Muscle layer of colon (tissue), 2 donors: ENCODE data around the gene TCF21.
A peak's percentile ranks its signal among the peaks of the same experiment; 100 is the strongest.

ENCODE experiments used
- H3K27ac ChIP-seq: one replicate; pipeline ENCODE4 v1.7.0; 2013; ENCODE audit warnings: low read depth, mild to moderate bottlenecking, low read length, moderate library complexity
- H3K27me3 ChIP-seq, 2 donors: one replicate each; pipeline ENCODE4 v1.7.0; 2013; ENCODE audit warnings: low read length in 2 of 2, mild to moderate bottlenecking in 2 of 2; ENCODE audit not compliant: insufficient read depth in 2 of 2, control insufficient read depth in 1 of 2
- H3K36me3 ChIP-seq: one replicate; pipeline ENCODE4 v1.7.0; 2013; ENCODE audit warnings: mild to moderate bottlenecking, low read length; ENCODE audit not compliant: insufficient read depth
- H3K4me1 ChIP-seq: one replicate; pipeline ENCODE4 v1.7.0; 2013; ENCODE audit warnings: mild to moderate bottlenecking, low read length; ENCODE audit not compliant: insufficient read depth
- H3K4me3 ChIP-seq, 2 donors: one replicate each; pipeline ENCODE4 v1.7.0; 2013; ENCODE audit warnings: low read length in 2 of 2, low read depth in 1 of 2, mild to moderate bottlenecking in 1 of 2, moderate library complexity in 1 of 2
- H3K9ac ChIP-seq: one replicate; pipeline ENCODE4 v1.7.0; 2013; ENCODE audit warnings: low read length
- H3K9me3 ChIP-seq: one replicate; pipeline ENCODE4 v1.7.0; 2013; ENCODE audit warnings: mild to moderate bottlenecking, low read length
- donor health status: abdominal sarcoma.
- donor health status: Adenocarcinoma of cecum.

Gene TCF21

DNA sequence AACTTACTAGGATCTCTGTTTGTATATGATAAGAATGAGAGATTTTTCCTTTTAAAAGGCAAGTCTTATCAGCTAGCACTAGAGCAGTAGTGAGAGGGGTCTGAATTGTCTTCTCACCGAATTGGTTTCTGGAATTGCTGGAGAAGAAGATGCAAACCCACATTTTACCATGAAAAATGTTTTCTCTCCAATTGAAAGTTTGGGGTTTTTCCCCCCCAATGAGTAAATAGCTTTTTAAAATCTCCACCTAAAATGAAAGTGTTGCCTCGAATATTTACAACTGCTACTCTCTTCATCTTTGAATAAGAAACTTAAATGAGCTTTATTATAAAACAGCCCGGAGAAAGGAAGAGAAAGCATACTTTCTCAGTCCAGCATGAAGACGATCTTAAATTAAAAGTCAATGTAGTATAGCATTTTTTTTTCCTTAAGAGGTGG lies 1.8 kb downstream of the TCF21 start:
- no peak overlapping the region for H3K9ac ChIP-seq
- peaks cover 48 to 68% of the 10 kb centered on the region in 2 donors for H3K27me3 ChIP-seq
- peaks cover 19% of the 10 kb centered on the region for H3K4me1 ChIP-seq
- H3K4me3 ChIP-seq: peak overlapping the region; percentile 31 to 75
- peak overlapping the region; percentile 48 for H3K27ac ChIP-seq
- no peaks in the 10 kb centered on the region for H3K9me3 ChIP-seq
- no peaks in the 10 kb centered on the region for H3K36me3 ChIP-seq

- Histone ChIP-seq H3K4me1 (peaks cover 25% of the 10 kb centered on the region), H3K27me3 (peaks cover 48 to 74% of the 10 kb centered on the region in 2 donors), H3K9me3 (no peaks in the 10 kb centered on the region), H3K9ac (no peak overlapping the region), H3K4me3 (peak overlapping the region; percentile 31 to 75), H3K36me3 (no peaks in the 10 kb centered on the region), H3K27ac (peak overlapping the region; percentile 48)
Observed at GRCh38 chr6:133891149-133891926, 2.4 kb downstream of the TCF21 start.

GRCh38 chr6:133891927-133892812 lies 3.3 kb downstream of the TCF21 start:
- Histone ChIP-seq H3K4me3 (peak overlapping the region; percentile 28 to 75), H3K9ac (no peak overlapping the region), H3K9me3 (no peaks in the 10 kb centered on the region), H3K27ac (no peak overlapping the region), H3K36me3 (no peaks in the 10 kb centered on the region), H3K4me1 (peaks cover 25% of the 10 kb centered on the region), H3K27me3 (peaks cover 48 to 74% of the 10 kb centered on the region in 2 donors)

DNA sequence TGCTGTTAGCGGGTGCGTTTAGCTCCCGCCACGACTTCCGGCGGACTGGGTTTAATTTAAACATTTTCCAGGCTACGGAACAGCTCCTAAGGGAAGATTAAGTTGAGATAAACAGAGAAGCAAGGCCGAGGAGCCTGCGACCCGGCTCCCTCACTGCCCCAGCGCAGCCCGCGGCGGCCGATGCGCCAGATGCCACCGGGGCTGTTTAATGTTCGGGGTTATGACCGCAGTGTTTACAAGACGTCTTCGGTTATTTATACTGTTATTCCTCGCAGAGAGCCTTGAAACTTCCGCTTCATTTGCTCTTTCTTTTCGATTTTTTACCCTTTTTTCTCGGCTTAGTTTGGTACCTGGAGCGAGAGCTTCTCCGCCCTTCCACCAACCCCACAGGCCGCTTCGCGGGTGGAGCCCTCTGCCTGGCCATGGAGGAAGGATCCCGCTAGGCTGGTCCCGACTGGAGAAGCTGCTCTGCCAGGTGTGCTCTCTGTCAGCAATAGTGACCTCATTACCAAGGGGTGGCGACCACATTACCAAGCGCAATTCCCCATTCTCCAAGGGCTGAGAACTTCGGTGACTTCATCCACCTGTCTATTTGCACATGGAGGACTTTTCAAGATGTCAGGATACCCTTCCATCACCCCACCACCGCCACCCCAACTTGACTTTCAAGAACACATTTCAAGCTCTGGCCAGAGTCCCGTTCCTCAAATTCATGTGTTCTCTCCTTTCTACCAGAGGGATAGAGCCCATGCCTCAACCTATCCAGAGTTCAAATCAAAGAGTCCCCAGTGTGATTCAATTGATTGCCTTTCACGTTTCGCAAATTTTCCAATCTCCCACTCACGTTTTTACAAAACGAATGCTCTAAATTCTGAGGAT lies 4.1 kb downstream of the TCF21 start:
- H3K27me3 ChIP-seq: peaks cover 53 to 74% of the 10 kb centered on the region in 2 donors
- peaks cover 25% of the 10 kb centered on the region for H3K4me1 ChIP-seq
- peak overlapping the region; percentile 48 for H3K27ac ChIP-seq
- no peaks in the 10 kb centered on the region for H3K36me3 ChIP-seq
- H3K9me3 ChIP-seq: no peaks in the 10 kb centered on the region
- H3K9ac ChIP-seq: no peak overlapping the region
- H3K4me3 ChIP-seq: peak overlapping the region; percentile 22 to 28

DNA sequence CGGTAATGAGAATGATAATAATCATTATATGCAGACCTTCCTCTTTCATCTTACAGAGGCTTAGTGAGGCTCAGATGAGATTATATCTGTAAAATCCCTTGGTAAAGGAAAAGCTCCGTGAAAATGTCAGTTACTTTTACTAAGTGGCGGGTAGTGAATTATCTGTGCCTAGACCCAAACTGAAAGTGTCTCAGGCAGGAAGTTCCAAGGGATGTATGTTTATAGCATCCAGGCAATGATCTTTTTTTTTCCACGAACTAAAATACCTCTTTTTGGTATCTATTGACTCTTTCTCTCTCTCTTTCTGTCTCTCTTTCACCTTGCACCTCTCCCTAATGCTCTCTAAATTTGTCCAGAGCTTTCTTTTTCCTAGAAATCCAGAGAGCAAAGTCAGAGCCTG lies 5.0 kb downstream of the TCF21 start:
- H3K4me3 ChIP-seq: peak overlapping the region in 1 of 2 donors; percentile 2
- peaks cover 25% of the 10 kb centered on the region for H3K4me1 ChIP-seq
- H3K36me3 ChIP-seq: no peaks in the 10 kb centered on the region
- H3K27me3 ChIP-seq: peaks cover 49 to 76% of the 10 kb centered on the region in 2 donors
- no peak overlapping the region for H3K9ac ChIP-seq
- peak overlapping the region; percentile 48 for H3K27ac ChIP-seq
- no peaks in the 10 kb centered on the region for H3K9me3 ChIP-seq

DNA sequence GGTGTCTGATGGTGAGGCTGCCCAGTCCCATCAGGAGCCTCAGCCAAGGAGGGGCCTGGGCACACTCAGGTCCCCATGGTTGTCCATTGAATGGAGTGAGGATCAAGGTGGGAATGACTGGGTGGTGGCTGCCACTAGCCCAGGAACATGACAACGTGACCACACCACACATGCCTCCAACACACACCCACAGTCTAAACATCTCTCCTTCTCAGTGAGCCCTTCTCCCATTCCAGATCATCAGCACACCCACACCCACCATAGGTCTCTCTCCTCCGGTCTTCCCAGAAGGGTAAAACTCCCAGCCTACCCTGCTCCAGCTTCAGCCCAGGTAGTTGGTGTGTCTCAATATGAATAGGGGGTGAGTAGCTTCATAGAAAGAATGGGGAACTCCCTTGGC lies 5.5 kb downstream of the TCF21 start:
- H3K9me3 ChIP-seq: no peaks in the 10 kb centered on the region
- peaks cover 25% of the 10 kb centered on the region for H3K4me1 ChIP-seq
- peak overlapping the region; percentile 48 for H3K27ac ChIP-seq
- H3K4me3 ChIP-seq: peak overlapping the region in 1 of 2 donors; percentile 2
- H3K36me3 ChIP-seq: no peaks in the 10 kb centered on the region
- peaks cover 45 to 72% of the 10 kb centered on the region in 2 donors for H3K27me3 ChIP-seq
- H3K9ac ChIP-seq: no peak overlapping the region

- peak overlapping the region; percentile 41 for H3K27ac ChIP-seq
- peaks cover 25% of the 10 kb centered on the region for H3K4me1 ChIP-seq
- no peaks in the 10 kb centered on the region for H3K9me3 ChIP-seq
- no peak overlapping the region for H3K9ac ChIP-seq
- no peak overlapping the region for H3K4me3 ChIP-seq
- no peaks in the 10 kb centered on the region for H3K36me3 ChIP-seq
- H3K27me3 ChIP-seq: peaks cover 42 to 67% of the 10 kb centered on the region in 2 donors
Observed at GRCh38 chr6:133894795-133895358, 6.0 kb downstream of the TCF21 start.

DNA sequence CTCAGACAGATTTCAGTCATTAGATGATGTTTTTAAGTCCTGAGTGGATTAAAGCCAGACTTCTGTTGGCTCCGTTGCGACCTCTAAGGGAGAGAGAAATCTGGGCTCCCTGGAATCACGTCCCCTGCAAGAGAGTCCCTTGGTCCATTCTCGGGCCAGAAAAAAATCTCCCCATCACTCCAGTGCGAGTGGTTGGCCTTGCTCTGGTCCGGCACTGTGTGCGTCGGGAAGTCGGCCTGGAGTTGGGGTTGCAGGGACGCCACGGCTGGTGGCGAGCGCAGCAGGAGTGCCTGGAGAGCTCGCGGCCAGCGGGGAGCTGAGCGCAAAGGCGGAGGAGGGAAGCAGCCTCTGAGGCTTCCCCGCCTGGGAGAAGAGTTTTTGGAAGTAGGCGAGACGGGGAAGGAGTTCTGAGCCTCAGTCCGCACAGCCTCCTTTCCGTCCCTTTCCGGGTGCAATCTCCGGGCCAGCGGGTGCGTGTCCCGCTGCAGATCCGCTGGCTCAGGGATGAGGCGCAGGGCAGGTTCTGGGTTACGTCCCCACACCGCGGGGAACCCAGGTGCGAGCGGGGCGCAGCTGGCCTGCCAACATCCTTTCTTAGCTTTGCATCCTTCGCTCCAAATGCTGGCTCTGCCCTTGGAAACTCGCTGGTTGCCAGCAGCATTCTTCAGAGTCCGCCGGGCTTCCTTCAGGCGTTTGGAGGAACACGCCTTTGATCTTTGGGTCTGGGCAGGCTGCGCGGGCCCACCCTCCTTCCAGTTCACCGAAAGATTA lies 6.8 kb downstream of the TCF21 start:
- Histone ChIP-seq H3K4me3 (peak overlapping the region; percentile 42 to 47), H3K36me3 (no peaks in the 10 kb centered on the region), H3K9ac (no peak overlapping the region), H3K4me1 (peaks cover 25% of the 10 kb centered on the region), H3K9me3 (no peaks in the 10 kb centered on the region), H3K27ac (peak overlapping the region; percentile 41), H3K27me3 (peaks cover 40 to 58% of the 10 kb centered on the region in 2 donors)

DNA sequence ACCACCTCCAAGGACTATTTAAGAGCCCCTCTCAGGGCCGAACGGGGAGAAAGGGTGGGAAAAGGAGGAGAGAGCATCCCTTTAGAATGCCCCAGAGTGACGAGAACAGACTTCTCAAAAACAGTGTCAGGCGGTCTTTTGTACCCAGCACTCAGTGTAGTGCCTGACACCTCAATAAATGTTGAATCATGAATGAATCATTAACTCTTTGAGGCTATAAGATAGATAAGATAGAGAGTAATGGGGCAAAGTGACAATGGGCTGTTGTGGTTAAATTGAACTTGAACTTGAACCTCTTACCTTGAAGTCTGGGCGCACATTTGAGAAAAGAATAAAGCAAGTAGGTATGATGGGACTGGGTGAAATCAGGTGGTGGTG lies 7.4 kb downstream of the TCF21 start:
- H3K27ac ChIP-seq: peak overlapping the region; percentile 41
- H3K4me3 ChIP-seq: peak overlapping the region in 1 of 2 donors; percentile 47
- H3K27me3 ChIP-seq: peaks cover 34 to 53% of the 10 kb centered on the region in 2 donors

GRCh38 chr6:133898263-133898662 lies 9.3 kb downstream of the TCF21 start:
- H3K4me1 ChIP-seq: peaks cover 20% of the 10 kb centered on the region
- H3K27ac ChIP-seq: no peak overlapping the region
- H3K36me3 ChIP-seq: no peaks in the 10 kb centered on the region
- no peak overlapping the region for H3K9ac ChIP-seq
- H3K4me3 ChIP-seq: no peak overlapping the region
- H3K9me3 ChIP-seq: no peaks in the 10 kb centered on the region
- peaks cover 22 to 34% of the 10 kb centered on the region in 2 donors for H3K27me3 ChIP-seq

More for the DNA sequence above, 7.4 kb downstream of the TCF21 start:
- Histone ChIP-seq H3K9me3 (no peaks in the 10 kb centered on the region), H3K4me1 (peaks cover 21% of the 10 kb centered on the region), H3K9ac (no peak overlapping the region), H3K36me3 (no peaks in the 10 kb centered on the region)
